Measurements from ENCODE around the gene BANP.
"Not testable (repeated sequence)": the region's sequence is repeated elsewhere in the genome, so short reads cannot be mapped to it uniquely, and the experiment has no call there.

BANP gene

GRCh38 chr16:87996962-87997880, 46.0 kb downstream of the BANP start:
- DNase-seq (ENCODE audit: low spot score): no peak

DNA sequence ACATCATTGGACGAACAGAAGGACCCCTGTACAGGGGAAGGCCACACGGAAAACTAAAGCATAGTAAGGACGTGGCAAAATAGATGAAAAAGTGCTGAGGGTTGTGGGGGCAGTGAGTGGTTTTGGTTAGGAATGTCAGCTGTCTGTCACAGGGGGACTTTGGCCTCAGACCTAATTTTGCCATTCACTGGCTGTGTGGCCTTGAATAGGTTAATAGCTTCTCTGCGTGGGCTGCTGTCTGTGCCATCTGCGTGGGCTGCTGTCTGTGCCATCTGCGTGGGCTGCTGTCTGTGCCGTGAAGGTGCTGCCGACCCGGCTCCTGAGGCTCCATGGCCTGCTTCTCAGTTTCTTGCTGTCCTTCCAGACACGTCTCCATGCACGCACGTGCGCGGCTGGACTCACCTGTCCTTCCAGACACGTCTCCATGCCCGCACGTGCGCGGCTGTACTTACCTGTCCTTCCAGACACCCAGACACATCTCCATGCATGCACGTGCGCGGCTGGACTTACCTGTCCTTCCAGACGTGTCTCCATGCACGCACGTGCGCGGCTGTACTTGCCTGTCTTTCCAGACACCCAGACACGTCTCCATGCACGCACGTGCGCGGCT, 47.1 kb downstream of the BANP start:
- DNase-seq (ENCODE audit: low spot score): not testable (repeated sequence)

GRCh38 chr16:87998992-87999391, 47.8 kb downstream of the BANP start:
- DNase-seq (ENCODE audit: low spot score): not testable (repeated sequence)

- no peak for DNase-seq (ENCODE audit: low spot score)
Observed at GRCh38 chr16:88002211-88002610, 51.0 kb downstream of the BANP start.

GRCh38 chr16:88002749-88003148, 51.5 kb downstream of the BANP start:
- DNase-seq (ENCODE audit: low spot score): no peak

DNA sequence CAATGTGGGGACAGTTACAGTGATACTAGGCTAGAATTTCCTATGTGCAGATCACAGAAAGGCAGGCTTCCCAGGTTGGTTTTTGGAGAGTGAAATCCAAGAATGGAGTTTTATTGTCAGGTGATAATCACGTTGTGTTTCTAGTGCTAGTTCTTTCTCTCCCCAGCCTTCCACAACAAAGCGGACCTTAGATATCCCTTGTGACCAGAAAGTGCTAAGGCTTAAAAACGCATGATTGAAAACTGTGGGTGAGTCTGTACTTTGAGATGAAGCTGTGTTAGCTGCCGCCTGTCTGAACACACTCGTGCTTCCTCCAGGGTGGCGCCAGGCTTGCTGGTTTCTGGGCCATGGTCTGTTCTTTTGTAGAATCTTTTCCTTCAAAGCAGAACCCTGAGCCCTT, 52.1 kb downstream of the BANP start:
- no peak for DNase-seq (ENCODE audit: low spot score)

GRCh38 chr16:88003736-88004135, 52.5 kb downstream of the BANP start:
- DNase-seq (ENCODE audit: low spot score): no peak

- no peak for DNase-seq (ENCODE audit: low spot score)
Observed at GRCh38 chr16:88004391-88004790, 53.2 kb downstream of the BANP start.

GRCh38 chr16:88005181-88005581, 53.9 kb downstream of the BANP start:
- no peak for DNase-seq (ENCODE audit: low spot score)

- DNase-seq (ENCODE audit: low spot score): no peak
Observed at GRCh38 chr16:88005968-88006367, 54.7 kb downstream of the BANP start.

- no peak for DNase-seq (ENCODE audit: low spot score)
Observed at GRCh38 chr16:88007321-88007731, 56.1 kb downstream of the BANP start.

DNA sequence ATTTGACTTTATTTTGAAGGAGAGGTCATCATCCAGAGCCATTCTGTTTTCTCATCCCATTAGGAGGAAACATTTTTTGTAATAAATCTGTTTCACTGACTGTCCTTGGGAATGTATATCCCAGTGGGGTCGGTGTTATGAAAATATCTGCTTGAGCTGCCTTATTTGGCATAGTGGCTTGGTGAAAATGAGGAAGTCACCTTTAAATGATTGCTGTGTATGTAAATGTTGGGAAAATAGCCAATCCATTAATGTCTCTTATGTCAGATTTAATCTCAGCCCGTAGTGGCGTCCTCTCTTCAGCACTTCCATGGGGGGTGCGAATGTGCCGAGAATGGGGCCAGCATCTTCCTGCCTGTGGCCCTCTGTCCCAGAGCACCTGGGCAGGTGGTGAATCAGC, 57.6 kb downstream of the BANP start:
- DNase-seq (ENCODE audit: low spot score): no peak

DNA sequence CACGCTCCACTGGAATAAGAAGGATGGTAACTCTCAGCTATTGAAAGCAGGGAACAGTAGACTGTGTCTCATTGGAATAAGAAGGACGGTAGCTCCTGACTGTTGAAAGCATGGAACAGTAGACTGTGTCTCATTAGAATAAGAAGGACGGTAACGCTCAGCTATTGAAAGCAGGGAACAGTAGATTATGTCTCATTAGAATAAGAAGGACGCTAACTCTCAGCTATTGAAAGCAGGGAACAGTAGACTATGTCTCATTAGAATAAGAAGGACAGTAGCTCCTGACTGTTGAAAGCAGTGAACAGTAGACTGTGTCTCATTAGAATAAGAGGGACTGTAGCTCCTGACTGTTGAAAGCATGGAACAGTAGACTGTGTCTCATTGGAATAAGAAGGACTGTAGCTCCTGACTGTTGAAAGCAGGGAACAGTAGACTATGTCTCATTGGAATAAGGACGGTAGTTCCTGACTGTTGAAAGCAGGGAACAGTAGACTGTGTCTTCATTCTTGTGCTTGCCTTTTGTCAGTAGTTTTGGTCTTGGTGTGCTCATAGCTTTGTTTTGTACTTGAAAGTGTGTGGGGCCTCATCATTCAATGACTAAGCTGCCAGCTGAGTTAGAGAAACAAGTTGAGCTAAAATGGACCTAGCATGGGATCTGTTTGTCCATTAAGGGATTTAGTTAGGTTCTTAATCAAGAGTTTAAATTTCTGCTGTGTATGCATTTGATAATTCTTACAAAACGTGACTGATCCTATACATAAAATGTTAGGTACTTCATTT, 58.5 kb downstream of the BANP start:
- no peak for DNase-seq (ENCODE audit: low spot score)

DNA sequence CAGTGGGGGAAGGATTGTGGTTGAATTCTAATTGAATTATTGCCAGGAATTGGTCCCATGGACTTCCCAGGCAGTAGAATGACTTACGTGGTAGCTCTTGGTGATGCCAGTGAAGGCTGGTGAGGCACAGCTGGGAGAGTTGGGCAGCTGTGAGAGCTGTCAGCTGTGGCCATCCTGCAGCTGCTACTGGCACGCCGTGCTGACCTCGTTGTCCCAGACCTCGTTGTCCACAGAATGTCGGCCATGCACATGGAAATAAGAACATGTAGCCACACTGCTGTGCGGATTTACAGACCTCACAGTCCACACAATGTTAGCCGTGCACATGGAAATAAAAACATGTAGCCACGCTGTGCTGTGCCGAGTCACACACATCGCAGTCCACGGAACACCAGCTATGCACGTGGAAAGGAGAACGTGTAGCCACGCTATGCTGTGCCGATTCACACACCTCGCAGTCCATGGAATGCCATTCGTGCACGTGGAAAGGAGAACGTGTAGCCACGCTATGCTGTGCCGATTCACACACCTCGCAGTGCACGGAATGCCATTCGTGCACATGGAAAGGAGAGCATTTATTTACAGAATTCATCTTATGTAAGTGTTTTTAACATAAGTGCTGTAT, 59.2 kb downstream of the BANP start:
- DNase-seq (ENCODE audit: low spot score): no peak

DNA sequence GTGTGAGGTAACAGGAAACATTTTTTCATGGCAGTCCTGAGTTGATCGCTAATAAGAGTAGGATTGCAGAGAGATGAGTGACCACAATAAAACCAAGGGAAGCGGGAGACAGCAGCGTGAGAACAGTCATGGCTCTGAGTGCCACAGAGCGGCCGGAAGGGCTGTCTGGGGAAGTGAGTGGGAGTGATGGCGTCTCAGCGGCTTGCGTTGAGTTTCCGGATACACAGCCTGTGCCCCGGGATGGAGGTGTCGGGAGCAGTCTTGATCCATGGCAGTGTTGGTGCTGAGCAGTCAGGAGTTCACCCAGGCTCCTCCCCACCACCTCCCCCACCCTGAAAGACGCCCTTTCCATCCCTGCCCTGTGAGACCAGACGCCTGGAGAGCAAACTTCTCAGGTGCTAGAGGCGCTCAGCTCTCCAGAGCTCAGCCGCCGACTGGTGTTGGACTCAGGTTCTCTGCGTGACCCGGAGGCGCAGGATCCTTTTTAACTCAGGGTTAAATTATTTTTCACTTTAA, 59.8 kb downstream of the BANP start:
- DNase-seq (ENCODE audit: low spot score): no peak

DNA sequence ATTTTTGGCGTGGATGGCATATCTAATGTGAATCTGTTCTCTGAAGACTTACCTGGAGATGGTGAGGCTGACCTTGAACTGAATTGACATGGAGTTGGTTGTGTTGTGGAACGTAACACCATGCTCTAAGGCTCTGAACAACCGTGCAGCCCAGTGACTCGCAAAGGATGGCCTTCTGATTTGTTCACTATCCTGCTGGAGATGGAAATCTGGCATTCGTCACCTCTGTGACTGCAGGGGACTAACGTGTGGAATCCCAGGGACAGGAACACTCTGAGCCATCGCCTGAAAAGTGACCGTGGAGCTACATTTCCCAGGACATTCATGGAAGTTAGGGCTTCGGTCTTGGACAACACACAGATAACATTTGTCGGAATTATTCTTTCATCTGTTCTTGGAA, 61.1 kb downstream of the BANP start:
- DNase-seq (ENCODE audit: low spot score): no peak

DNA sequence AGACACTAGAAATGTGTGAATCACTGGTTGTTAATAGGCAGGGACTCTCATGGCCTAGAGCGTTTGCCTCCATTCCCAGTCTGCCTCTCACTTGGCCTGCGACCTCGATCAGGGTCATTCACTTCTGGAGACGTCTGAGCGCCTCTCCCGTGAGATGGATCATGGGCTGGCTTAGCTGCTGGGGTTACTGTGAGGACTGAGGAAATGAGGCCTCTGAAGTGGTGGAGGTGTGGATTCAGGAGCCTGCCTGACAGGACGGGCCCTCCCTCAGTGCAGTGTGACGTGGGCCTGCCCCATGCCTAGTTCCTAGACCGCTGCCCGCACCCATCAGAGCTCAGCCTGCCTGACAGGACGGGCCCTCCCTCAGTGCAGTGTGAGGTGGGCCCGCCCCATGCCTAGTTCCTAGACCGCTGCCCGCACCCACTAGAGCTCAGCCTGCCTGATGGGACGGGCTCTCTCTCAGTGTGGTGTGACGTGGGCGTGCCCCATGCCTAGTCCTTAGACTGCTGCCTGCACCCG, 61.9 kb downstream of the BANP start:
- no peak for DNase-seq (ENCODE audit: low spot score)

DNA sequence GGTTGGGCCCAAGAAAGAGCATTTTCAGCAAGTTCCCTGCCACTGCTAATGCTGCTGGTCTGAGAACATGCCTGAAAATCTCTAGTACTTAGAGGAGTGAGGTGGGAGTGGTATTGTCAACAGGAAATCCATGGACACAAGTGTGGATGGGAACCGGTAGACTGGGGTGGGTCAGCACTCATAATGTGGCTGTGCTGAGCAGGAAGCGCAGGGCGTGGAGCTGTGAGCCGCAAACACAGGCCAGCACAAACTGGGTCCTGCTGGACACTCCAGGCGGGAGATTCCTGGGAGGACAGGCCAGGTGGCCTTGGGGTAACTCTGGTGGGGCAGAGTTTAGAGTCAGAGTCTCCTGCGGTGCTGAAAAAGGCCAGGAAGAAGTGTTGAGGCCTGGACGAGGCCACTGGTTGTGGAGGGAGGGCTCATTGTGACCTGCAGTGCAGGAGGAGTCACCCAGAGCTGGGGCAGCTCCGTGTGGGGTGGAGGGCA, 62.6 kb downstream of the BANP start:
- no peak for DNase-seq (ENCODE audit: low spot score)

DNA sequence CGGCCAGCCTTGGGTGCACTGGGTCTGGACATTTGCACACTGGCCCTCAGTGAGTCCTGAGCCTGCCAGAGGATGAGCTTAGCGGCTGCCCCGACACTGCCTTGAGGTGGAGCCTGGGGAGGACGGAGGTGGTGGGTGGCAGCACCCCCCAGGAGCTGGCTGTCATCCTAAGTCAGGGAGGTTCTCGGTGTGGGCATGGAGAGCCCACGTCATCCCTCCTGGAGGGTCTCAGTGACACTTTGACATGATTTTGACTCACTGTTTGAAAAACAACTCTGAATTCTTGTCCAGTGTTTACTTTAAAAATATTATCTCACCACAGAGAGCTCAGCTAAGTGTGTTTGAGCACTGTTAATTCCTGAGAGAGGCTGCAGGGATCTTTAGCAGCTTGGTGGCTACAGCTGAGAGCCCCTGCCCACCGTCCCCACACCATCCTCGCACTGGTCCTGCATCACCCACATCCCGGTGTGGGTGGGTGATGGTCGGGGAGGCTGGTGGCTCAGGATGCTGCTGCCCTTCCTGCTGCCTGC, 63.1 kb downstream of the BANP start:
- no peak for DNase-seq (ENCODE audit: low spot score)

- DNase-seq (ENCODE audit: low spot score): no peak
Observed at GRCh38 chr16:88014954-88015805, 63.9 kb downstream of the BANP start.

DNA sequence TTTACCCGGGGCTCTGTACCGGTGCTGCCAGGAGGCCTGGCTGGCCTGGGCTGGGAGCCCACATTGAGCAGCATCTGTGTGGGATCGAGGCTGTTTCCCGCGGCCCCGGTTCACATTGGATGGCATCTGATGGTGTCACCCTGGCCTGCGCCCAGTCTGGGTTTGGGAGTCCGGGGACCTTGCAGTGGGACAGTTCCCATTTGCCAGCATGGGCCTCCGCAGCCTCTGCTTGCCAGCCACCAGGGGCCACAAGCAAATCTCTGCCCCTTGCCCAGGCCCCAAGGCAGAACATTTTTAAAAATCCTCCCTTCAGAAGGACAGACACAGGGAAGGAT, 64.5 kb downstream of the BANP start:
- DNase-seq (ENCODE audit: low spot score): no peak

Data from GM03348 (cell line).